ENCODE results near the gene SCAF1. TPM values are rescaled to one million over a fixed set of nuclear protein-coding genes. Genes with fewer than 3 reads are reported as not detected.
"Not testable (repeated sequence)": the region's sequence is repeated elsewhere in the genome, so short reads cannot be mapped to it uniquely, and the experiment has no call there.

Gene SCAF1
- total and polyA plus RNA-seq, 10 of the 15 experiments (the other 5 are each of a cell fraction or from before 2014, with no cell fraction given), result 0.18 to 77.0 (median 5.3) TPM

- H3K27me3 ChIP-seq (replicated peaks in 1 of 2; ENCODE audit: control insufficient read depth in 2 of 2, insufficient read depth in 2 of 2, low read length in 1 of 2); in situ Hi-C loops (cut with MboI); FAIRE-seq; H3K4me3 ChIP-seq; H3K9ac ChIP-seq (ENCODE audit: control insufficient read depth, insufficient read depth, low read length); H3K4me2 ChIP-seq (ENCODE audit: control insufficient read depth, insufficient read depth); H2AFZ ChIP-seq (ENCODE audit: control insufficient read depth, low read depth, low read length); H3K27ac ChIP-seq (ENCODE audit: control insufficient read depth, insufficient read depth); H3K79me2 ChIP-seq (ENCODE audit: control insufficient read depth, insufficient read depth, low read length); H3K9me3 ChIP-seq (replicated peaks; ENCODE audit: control insufficient read depth, insufficient read depth, low read length); H3K4me1 ChIP-seq (ENCODE audit: control insufficient read depth, insufficient read depth, low read length); ATAC-seq; RAD21 ChIA-PET (ENCODE audit: unreplicated experiment); H4K20me1 ChIP-seq (ENCODE audit: control insufficient read depth, insufficient read depth); intact Hi-C loops (cut with micrococcal nuclease; ENCODE audit: unreplicated experiment); SMC1A ChIA-PET (ENCODE audit: uncharacterized antibody, unreplicated experiment); POLR2A ChIA-PET; DNase-seq (ENCODE audit: low read depth, low spot score); BruUV-seq (replicated peaks): not testable (repeated sequence)
- H3K36me3 ChIP-seq (ENCODE audit: control insufficient read depth in 2 of 2, insufficient read depth in 2 of 2, low read length in 1 of 2), result peaks cover 15 to 24% of the 10 kb centered on the region in 2 experiments
- CTCF ChIA-PET, result interaction anchor here (1.6 kb wide), 2 partner anchors 54 to 63 kb away, joined by 3 to 4 read pairs; no protein-coding TSS in a partner anchor
- WGBS (ENCODE audit: insufficient coverage, insufficient replicate concordance, low lambda C conversion rate, missing lambda C conversion rate), result 97% methylated on average over 13 of the region's 13 CpGs
These were observed 24.1 kb upstream of the SCAF1 start for GRCh38 chr19:49617860-49618259.

- RAD21 ChIA-PET (ENCODE audit: unreplicated experiment), result no interaction called here
- H3K4me3 ChIP-seq, result no peak overlapping the region
- H3K4me1 ChIP-seq (ENCODE audit: control insufficient read depth, insufficient read depth, low read length), result no peaks in the 10 kb centered on the region
- H3K9ac ChIP-seq (ENCODE audit: control insufficient read depth, insufficient read depth, low read length), result no peak overlapping the region
- no peaks in the 10 kb centered on the region for H4K20me1 ChIP-seq (ENCODE audit: control insufficient read depth, insufficient read depth)
- in situ Hi-C loops (cut with MboI) (no loop called here), intact Hi-C loops (cut with micrococcal nuclease; ENCODE audit: unreplicated experiment) (no loop called here)
- SMC1A ChIA-PET (ENCODE audit: uncharacterized antibody, unreplicated experiment), result no interaction called here
- no peaks in the 10 kb centered on the region for H3K9me3 ChIP-seq (replicated peaks; ENCODE audit: control insufficient read depth, insufficient read depth, low read length)
- POLR2A ChIA-PET, result interaction anchor here (0.6 kb wide), 1 partner anchor 43 kb away, joined by 3 read pairs; no protein-coding TSS in a partner anchor
- CTCF ChIA-PET, result no interaction called here
- no peak for ATAC-seq
- no peak overlapping the region for H3K4me2 ChIP-seq (ENCODE audit: control insufficient read depth, insufficient read depth)
- H3K36me3 ChIP-seq (ENCODE audit: control insufficient read depth in 2 of 2, insufficient read depth in 2 of 2, low read length in 1 of 2), result peaks cover 10% of the 10 kb centered on the region in 2 experiments; a peak in 3 of 4 replicates
- WGBS (ENCODE audit: insufficient coverage, insufficient replicate concordance, low lambda C conversion rate, missing lambda C conversion rate), result 95% methylated on average over 21 of the region's 27 CpGs
- no peak overlapping the region for H2AFZ ChIP-seq (ENCODE audit: control insufficient read depth, low read depth, low read length)
- no peak overlapping the region for H3K27ac ChIP-seq (ENCODE audit: control insufficient read depth, insufficient read depth)
- no peak for DNase-seq (ENCODE audit: low read depth, low spot score)
- BruUV-seq (replicated peaks), result no TSS peak
- FAIRE-seq, result no peak
- H3K79me2 ChIP-seq (ENCODE audit: control insufficient read depth, insufficient read depth, low read length), result no peaks in the 10 kb centered on the region
- H3K27me3 ChIP-seq (replicated peaks in 1 of 2; ENCODE audit: control insufficient read depth in 2 of 2, insufficient read depth in 2 of 2, low read length in 1 of 2), result no peaks in the 10 kb centered on the region
- TF ChIP-seq ZBTB11 (CRISPR knock-in tag; IDR thresholded peaks at IDR 0.05), result no peak
- no peak for TF ChIP-seq USF2 (IDR thresholded peaks at IDR 0.05; ENCODE audit: borderline replicate concordance, low read depth, low read length)
- no peak for TF ChIP-seq FOXK2 (IDR thresholded peaks at IDR 0.05)
- no peak for TF ChIP-seq CBX5 (IDR thresholded peaks at IDR 0.05; ENCODE audit: low read depth)
- no peak for TF ChIP-seq SP1 (IDR thresholded peaks at IDR 0.05; ENCODE audit: low read depth, low read length)
- TF ChIP-seq E2F4 (IDR thresholded peaks at IDR 0.05; ENCODE audit: low read depth, low read length), result no peak
- no peak for TF ChIP-seq ESRRA (IDR thresholded peaks at IDR 0.05; ENCODE audit: low read length)
- no peak for TF ChIP-seq TARDBP (IDR thresholded peaks at IDR 0.05; ENCODE audit: borderline replicate concordance)
- no peak for TF ChIP-seq SIX5 (IDR thresholded peaks at IDR 0.05; ENCODE audit: low read depth, low read length, severe bottlenecking)
- no peak for TF ChIP-seq ZNF207 (IDR thresholded peaks at IDR 0.05; ENCODE audit: borderline replicate concordance)
- TF ChIP-seq WRNIP1 (IDR thresholded peaks at IDR 0.05; ENCODE audit: borderline replicate concordance, low read depth, low read length), result no peak
These were observed 16.8 kb upstream of the SCAF1 start for GRCh38 chr19:49624967-49625910.
